HG02588 (cell line): Measurements from ENCODE around the gene ZNF438.

Experiments
- ATAC-seq: cut with Tn5 transposase; IDR thresholded peaks from one replicate; pipeline ENCODE4 v1.9.1; 2021; ENCODE audit warnings: mild to moderate bottlenecking, moderate library complexity; ENCODE audit not compliant: unreplicated experiment

ZNF438 gene

DNA sequence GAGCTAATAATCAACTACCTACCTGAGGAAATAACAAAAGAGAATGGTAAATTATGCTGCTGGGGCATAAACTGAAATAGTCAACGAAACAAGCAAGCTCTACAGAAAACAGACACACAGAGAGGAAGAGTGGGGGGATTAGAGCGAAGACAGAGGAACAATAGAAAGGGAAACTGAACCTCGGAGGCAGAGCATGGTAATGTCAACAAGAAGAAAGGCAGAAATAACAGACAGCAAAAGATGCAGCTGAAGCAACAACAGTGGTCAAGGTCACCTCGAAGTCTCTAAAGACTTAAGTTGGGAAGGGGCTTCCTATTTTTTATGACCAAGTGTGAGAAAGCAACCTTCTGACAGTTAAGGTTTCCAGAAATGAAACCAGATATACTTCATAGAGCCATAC is 177.0 kb downstream of the ZNF438 start:
- ATAC-seq = no peak

DNA sequence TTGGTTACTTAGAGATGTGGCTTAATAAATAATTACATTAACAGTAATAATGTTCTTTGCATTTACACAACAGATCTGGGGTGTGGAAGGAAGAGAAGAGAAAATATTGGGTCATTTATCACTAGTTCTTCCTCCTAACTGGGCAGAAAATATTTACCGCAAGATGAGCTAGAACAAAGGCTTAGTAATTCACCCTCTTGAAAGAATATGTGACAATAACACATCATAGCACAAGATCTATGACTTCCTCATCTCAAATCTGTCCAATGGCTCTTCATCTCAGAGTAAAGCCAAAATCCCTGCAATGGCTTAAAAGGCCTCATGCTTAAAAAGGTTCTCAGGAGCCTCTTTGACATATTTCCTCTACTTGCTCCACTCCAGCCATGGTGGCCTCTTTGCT is 178.6 kb downstream of the ZNF438 start:
- ATAC-seq = no peak

DNA sequence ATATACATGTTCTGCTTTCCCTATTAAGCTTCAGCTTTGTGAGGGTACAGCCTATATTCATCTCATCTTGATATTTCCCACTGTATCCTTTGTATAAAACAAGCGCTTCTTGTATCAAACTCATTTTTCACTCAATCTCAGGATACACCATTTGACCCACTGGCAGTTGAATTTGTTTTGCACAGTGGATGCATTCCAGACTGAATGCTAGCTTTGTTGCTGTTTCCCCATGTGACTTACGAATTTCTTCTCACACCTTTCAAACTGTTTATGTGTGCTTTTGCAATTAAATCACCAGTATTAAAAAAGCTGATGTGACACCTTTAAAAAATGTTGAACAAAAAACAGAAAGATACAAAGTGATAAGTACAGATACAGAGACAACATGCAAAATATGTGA is 180.9 kb downstream of the ZNF438 start:
- ATAC-seq = no peak

DNA sequence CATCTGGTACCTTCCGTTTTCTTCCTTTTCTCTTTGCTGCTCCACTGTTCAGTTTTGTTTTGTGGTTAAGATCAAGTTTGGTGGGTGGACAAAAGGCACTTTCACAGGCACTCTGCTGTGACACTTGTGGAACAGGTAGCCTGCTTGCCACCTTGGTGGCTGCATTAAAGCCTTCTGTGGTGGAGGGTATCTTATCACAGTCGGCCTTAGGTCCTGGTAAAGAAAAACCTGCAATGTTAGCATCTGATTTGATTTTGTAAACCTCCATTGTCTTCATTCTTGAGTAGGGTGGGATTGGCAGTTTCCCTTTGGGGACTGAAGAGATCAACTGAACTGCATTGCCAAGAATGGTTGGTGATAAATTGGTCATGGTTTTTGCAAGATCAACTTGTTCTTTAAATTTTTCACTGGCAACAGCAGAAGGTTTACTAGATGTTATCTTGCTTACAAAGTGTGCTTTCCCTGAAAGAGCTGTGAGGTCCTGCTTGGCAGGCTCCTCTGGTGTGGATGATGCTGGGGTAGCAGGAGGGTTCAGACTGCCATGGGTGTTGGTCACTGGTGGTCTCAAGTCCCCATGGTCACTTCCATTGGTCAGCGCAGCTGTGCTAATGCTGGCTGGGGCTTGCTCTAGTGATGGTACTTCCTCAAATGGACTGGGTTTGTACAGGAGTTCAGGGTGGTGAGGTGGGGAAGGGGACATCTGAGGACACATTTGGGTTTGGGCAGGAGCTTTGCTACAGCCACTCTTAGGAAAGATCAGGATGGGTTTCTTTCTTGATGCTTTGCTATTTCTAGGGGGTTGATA is 182.2 kb downstream of the ZNF438 start:
- no peak for ATAC-seq

DNA sequence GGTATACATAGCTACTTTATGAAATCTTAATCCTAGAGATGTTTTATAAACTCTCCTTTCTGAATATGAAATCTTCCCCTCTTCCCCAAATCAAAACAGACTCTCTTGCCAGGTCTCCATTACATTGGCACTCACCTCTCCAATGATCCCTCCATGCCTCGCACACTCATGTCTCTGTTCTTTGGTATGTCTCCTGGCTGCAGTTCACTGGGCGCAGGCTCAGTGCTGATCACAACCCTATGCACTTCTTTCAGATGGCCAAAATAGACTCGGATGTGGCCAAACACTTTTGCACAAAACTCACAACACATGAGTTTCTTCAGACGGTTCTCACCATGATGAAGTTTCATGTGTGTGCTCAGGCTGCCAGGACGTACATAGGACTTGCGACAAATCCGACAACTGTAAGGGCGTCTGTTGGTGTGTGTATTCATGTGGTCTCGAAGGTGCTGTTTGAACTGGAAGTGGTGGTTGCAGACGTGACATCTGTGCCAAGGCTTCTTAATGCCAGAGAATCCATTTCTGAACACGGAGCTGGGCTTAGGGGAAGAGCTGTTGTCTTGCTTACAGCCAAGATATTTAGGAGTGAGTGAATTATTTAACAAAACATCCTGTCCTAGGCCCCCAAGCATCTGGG is 183.2 kb downstream of the ZNF438 start:
- ATAC-seq = no peak

DNA sequence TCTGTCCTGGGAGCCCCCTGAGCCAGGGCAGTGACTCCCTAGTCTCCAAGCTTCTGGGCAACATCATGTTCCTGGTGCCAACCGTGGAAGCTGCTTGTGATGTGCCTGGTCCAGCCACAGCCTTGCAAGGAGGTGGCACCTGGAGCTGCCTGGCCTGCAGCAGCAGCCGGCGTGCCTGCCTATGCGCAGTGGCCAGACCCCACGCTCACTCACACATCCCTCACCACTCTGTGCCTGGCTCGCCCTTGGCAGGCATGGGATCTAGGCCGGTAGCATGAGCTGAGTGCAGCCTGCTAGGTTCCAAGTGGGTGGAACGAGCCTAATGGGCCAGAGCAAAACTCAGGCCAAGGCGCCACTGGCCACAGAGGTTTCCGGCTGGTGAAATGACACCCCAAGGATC is 184.0 kb downstream of the ZNF438 start:
- ATAC-seq = no peak

DNA sequence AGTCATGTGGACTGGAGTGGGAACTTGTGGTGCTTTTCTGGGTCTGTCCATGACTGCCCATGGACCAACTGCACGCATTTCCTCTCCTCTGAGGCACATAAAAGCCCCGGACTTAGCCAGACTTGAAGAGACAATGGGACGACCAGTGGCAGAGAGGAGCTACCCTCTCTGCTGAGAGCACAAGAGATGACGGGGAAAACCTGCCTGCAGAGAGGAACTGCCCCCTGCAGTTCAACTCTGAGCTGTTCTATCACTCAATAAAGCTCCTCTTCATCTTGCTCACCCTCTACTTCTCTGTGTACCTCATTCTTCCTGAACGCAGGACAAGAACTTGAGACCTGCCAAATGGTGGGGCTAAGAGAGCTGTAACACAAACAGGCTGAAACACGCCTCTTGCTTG is 184.5 kb downstream of the ZNF438 start:
- no peak for ATAC-seq

DNA sequence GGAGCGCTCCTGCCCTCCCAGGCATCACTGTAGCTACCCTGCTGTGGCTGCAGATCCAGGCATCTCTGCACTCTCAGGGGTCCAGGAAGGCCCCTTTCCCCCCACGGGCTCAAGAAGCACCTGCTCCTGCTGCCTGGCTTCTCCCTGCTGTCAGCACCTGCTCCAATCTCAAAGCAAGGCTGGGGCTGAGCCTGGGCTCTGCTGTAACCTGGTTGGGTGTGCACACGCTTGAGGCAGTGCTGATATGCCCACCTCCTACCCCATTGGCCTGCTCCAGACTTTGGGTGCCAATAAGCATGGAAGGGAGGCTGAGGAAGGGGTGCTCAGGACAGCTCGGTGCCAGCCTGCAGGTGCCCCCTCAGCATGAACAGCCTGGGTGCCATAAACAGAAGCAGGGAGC is 185.0 kb downstream of the ZNF438 start:
- no peak for ATAC-seq

DNA sequence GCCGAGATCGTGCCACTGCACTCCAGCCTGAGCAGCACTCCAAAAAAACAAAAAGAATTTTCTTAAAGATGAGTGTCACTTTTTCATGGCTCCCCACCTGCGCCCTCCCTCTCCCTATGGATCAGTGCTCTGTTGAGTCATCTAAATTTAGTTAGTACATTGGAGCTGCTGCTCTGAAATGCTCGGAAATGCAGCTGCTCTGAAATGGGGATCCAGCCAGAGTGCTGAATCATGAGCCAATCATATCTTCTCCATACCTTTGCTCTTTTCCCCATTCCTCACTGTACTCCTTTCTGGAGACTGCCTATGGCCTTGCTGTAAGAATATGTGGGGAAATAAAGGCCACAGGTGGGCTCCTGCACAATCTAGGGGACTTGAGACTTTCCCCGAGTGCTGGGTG is 188.8 kb downstream of the ZNF438 start:
- no peak for ATAC-seq

DNA sequence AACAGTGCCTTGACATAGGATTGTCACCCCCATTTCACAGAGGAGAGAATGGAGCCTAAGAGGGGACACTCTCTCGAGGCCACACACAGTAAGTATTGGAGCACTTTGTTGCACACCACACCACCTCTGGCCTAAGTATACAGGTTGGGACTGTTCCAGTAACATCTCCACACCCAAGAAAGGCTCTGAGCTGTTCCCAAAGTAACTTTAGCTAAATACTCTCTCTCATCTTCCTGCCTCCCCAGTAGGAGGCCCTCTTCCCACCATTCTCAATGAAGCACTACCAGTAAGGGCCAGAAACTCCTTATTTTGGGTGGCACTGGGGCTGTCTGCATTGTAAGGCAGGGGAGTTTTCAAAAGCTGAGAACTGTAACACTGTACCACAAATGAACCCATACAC is 189.5 kb downstream of the ZNF438 start:
- no peak for ATAC-seq

DNA sequence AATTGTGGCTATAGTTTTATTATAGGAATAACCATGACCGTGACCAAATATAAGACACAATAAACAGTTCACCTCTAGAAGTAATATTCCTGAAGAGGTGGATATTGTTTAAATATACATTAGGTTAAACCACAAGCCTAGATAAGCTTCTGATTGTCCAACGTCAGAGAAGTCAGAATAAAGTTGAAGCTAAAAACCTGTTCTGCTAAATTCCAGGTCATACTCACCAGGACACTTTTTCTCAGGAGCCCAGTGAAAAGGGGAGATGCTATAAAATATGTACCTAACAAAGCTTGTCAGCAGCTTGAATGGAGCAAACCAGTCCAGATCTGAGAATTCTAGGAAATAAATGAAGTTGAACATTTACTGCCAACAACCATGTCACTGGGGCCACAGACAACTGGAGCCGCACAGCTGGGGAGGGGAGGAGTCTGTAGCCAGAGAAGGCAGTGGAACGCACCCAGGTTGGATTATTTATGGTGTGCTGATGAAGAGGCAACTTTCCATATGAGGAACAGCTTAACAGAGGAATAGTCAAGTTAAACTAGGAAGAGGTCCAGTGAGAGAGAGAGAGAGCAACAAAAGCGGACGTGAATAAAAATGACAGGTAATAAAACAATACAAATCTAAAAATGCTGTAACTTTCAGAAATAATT is 191.1 kb downstream of the ZNF438 start:
- no peak for ATAC-seq

DNA sequence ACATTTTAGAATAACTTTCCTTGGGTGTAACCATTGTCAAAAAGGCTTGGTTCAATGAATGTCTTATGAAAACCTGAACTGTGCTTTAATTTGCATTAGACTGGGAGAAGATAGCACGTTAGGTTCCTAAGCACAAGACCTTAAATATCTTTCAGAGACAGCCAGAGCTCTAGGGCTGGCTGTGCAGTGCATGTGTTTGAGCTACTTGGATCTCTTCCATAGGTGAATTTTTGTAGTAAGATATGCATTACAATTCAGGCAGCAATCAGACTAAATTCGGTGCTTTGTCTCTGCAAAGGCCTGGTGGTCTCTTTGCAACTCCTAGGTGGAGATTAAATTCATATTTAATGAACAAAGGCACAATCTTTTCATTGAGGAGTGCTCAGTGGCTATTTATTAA is 192.0 kb downstream of the ZNF438 start:
- ATAC-seq = no peak

DNA sequence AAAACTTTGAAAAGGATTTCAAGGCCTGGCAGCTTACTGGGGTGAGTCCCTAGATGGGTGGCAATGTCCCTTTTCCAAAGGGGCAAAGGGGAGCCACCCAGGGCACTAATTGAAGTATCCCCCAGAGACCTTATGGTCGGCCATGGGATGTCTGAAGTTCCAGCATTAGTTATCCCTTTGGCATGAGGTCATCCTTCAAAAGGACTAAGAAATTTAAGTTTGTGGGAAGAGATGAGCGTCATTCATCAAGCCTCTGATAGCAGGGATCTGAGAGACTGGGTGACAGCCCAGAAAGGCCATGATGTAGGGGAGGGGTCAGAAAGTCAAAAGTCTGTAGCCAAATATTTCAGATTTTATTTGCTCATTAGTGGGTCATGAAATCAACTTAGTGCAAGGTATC is 195.3 kb downstream of the ZNF438 start:
- no peak for ATAC-seq

DNA sequence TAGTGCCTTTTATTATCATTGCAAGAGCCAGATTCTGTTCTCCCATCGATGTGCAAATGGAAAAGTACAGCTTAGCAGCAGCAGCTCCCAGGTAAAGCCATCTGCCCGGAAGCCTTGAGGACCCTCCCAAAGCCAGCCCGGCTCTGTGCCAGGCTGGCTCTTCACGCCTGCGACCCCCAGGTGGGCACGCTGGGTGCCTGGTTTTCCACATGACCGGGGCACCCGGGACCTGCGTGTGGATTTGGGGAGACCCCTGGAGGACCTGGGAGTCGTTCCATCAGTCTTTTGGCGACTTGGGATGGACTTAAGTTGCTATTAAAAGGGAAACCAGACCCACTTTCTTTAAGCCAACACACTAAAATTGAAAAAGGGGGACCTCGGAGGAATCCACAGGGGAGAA is 196.5 kb downstream of the ZNF438 start:
- no peak for ATAC-seq

DNA sequence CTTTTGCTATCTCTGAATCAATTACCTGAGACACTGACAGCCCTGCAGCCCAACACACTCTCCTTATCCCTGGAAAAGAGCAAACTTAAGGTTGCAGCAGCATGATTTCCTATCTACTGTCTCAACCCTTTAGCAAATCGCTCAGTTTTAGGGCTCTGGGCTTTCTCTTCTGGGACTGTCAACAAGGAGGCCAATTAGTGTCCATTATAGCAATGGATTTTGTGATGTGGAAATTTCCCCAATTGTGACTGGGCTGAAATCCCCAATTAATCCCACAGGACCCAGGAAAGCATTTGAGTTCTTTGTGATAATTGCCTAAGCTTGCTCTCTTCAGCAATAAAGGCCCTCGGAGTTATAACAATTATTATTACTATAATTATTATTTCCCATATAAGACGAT is 197.0 kb downstream of the ZNF438 start:
- ATAC-seq = no peak

DNA sequence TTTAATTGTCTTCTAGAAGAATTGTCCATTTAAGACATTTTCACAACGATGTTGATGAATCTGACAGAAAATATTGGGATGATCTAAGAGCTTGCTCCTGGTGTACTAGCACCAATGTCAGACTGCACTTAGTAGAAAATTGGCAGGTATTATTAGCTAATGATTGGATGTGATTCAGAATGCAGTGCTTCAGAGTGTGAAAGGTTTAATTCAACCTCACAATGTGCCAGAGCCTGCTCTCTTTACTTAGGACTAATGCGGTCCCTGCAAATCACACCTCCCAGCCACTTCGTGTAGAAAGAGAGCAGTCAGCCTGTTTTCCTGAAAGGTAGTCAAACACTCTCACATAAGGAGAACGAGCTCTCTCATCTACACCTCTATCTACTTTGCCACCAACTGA is 197.5 kb downstream of the ZNF438 start:
- no peak for ATAC-seq

DNA sequence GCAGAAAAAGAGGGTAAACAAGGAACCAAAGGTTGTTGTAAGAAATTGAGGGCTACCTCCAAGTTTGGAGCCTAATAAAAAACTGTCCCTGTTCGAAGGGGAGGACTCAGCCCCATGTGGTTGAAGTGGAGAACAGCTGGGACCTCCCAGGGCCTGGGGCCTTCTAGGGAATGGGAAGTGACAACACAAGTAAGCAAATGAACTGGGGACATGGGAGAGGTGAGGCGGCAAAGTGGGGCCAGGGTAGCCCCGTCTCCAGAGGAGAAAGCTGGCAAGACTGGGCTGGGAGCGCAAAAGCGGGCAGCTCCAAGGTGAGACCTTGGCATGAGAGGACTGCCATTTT is 198.1 kb downstream of the ZNF438 start:
- no peak for ATAC-seq

DNA sequence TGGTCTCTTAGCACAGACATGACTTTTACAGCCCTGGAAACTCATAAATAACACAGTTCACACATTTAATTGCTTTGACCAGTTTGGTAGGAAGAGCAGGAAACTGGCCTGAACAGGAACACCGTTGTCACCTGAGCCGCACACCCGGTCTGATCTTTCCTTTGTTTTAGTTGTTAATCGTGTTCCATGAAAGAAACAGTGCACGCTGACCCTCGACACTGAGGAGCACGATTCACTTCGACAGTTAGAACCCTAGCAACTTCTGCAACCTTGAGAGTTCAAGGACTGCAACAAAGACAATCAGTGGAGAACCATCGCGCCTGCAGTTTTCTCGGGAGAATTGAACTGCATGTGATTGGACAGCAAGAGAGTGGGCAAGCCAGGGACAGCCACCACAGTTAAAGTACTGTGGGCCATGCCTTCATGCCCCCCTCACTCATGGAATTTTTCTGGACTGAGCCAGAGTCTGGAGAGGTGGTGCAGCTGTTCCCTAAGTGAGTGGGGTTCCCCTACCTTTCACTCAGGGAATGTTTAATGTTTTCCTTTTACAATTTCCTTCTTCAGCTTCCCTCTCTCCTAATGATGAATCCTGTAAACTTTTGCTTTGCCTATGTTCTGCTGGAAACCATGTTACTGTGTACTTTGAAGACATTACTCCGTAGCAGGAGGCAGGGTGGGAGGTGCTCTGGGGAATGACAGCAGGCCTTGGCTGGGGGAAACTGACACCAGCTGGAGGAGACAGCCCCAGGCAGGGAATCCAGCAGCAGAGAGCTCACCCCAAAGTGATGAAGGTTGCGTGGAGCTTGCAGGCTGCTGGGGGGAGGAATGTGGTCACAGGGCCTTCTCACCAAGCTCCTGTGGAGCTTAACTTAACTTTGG is 198.7 kb downstream of the ZNF438 start:
- ATAC-seq = no peak

DNA sequence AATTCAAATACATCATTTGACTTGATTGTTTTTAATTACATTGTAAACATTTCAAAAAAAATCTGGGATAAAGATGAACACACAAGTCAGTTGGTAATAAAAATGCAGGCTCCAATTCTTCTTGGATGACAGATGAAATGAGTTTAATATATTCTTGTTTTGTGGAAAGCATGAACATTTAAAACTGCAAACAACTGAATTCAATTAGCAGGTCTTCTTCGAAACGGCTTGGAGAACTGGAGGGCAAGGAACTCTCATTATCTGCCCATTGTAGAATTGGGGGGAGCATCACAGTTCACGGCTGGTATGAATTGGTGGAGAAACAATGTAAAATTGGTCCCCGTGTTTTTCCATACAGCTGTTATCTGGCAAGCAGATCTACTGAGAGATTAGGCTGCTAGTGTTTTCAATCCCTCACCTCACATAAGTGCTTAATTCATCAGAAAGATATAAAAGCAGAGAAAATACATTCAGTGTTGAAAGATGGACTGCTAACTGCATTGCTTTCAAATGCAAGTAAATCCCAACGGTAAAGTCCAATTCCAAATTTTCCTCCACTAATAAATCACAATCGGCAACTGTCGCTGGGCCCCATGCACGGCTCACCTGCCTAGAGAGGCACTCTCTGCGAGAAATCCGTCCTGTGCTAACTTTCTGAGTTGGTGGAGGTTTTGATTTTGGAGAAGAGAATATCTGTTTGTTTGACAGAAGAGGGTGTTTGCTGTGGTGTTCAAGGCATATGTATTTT is 199.5 kb downstream of the ZNF438 start:
- ATAC-seq = no peak

DNA sequence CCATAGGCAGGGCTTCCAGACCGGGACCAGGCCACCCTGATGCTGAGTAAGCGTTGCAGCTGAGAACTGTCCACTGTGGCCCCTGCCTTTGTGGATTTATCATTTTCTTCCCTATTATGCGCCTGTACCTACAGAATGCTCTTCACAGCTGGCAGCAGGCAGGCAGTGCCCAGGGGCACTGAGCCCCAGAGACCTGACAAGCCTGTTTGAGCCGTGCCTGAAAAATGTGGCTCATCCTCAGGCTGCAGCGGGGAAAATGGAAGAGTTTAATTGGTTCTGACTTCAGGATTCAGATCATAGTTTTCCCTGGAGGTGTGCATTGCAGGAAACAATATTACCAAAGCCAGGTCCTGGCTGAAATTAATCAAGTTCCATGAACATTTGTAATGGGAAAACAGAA is 200.2 kb downstream of the ZNF438 start:
- no peak for ATAC-seq
